ENCODE data around the gene KIF1B. TPM values are rescaled to one million over a fixed set of nuclear protein-coding genes. Genes with fewer than 3 reads are reported as not detected.

The KIF1B gene
- total and polyA plus RNA-seq, 10 donors: 1.6 to 53.5 (median 34.5) TPM

DNA sequence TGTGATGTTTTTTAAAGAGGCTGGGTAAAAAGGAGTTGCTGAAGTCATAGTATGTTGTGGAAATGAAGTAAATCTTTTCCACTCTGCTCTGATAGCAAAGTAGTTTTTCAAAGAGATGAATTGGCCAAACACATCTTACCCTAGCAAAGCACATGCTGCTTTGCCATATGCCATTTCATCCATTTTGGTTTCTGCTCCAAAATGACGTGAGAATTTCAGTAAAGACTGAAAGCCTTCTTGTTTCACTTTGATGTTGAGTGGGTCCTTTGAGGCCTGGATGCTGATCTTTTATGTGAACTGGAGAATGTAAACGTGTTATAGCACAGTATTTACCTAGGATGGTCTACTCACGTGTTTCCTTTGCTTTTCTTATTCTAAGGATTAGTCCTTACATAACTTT is 115.2 kb downstream of the KIF1B start:
- Histone ChIP-seq H3K4me1 (no peaks in the 10 kb centered on the region), H3K36me3 (peaks cover 0 to 92% (median 19%) of the 10 kb centered on the region in 6 donors), H3K27ac (peak overlapping the region in 1 of 8 donors; percentile 20), H3K4me3 (no peak overlapping the region), H3K27me3 (replicated peaks in 1 of 7) (no peaks in the 10 kb centered on the region), H3K9me3 (no peaks in the 10 kb centered on the region)
- no peak for DNase-seq
- TF ChIP-seq POLR2A (IDR thresholded peaks at IDR 0.05) (no peak), POLR2AphosphoS5 (IDR thresholded peaks at IDR 0.05) (no peak)
- TF ChIP-seq, protein P1, sequence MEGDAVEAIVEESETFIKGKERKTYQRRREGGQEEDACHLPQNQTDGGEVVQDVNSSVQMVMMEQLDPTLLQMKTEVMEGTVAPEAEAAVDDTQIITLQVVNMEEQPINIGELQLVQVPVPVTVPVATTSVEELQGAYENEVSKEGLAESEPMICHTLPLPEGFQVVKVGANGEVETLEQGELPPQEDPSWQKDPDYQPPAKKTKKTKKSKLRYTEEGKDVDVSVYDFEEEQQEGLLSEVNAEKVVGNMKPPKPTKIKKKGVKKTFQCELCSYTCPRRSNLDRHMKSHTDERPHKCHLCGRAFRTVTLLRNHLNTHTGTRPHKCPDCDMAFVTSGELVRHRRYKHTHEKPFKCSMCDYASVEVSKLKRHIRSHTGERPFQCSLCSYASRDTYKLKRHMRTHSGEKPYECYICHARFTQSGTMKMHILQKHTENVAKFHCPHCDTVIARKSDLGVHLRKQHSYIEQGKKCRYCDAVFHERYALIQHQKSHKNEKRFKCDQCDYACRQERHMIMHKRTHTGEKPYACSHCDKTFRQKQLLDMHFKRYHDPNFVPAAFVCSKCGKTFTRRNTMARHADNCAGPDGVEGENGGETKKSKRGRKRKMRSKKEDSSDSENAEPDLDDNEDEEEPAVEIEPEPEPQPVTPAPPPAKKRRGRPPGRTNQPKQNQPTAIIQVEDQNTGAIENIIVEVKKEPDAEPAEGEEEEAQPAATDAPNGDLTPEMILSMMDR (IDR thresholded peaks at IDR 0.05 in 8 of 11, conservative IDR thresholded peaks at IDR 0.05 in 3 of 11): no peak
- 76 to 89% (median 81%) methylated on average over 3 of the region's 3 CpGs for WGBS, 5 donors
- intact Hi-C loops (cut with DNase I; ENCODE audit: low total_unique reads): no loop called here

- Histone ChIP-seq H3K9me3 (no peaks in the 10 kb centered on the region), H3K4me3 (no peak overlapping the region), H3K27me3 (replicated peaks in 1 of 7) (no peaks in the 10 kb centered on the region), H3K27ac (no peak overlapping the region), H3K4me1 (no peaks in the 10 kb centered on the region), H3K36me3 (peaks cover 0 to 93% (median 19%) of the 10 kb centered on the region in 6 donors)
- no peak for DNase-seq
- TF ChIP-seq POLR2AphosphoS5 (IDR thresholded peaks at IDR 0.05) (no peak), POLR2A (IDR thresholded peaks at IDR 0.05) (no peak)
- TF ChIP-seq, protein P1 (IDR thresholded peaks at IDR 0.05 in 8 of 11, conservative IDR thresholded peaks at IDR 0.05 in 3 of 11): no peak
- intact Hi-C loops (cut with DNase I; ENCODE audit: low total_unique reads): no loop called here
- 96 to 99% (median 97%) methylated on average over 11 of the region's 11 CpGs for WGBS, 5 donors
Measured at GRCh38 chr1:10326251-10326650, 115.9 kb downstream of the KIF1B start.

DNA sequence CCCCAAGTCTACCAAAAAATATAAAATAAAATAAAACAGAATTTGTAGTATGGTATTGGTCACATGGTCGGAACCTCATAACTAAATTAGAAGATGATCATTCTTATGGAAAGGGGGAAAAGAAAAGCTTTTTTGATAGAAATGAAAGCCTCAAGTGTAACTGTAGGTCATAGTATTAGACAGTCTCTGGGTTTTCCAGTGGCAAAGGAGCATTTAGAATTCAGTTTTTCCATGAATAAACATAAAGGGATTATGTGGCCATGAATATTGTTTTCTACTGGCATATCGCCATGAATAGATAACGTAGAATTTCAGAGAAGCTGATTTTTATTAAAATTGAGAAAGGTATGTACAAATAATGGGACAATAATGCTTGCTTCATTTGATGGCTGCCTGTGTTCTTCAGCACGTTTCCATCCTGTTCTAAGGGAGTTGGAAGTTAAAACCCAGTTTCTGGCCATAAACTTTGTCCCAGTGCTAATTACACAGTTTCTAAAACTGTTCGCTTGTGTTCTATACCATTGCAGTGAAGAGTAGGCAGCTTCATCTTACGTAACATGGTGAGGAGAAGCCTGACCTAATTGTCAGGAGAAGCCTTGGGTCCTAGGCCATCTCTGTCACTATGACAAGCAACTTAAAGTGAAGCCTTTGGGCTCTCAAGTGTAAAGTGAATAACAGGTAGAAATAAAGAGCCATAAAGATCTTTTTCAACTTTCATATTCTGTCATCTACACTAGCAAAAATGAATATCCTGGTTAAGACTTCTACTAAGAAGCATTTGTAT is 118.0 kb downstream of the KIF1B start:
- intact Hi-C loops (cut with DNase I; ENCODE audit: low total_unique reads): no loop called here
- no peak for DNase-seq
- Histone ChIP-seq H3K27ac (no peak overlapping the region), H3K36me3 (peaks cover 0 to 93% (median 13%) of the 10 kb centered on the region in 6 donors), H3K27me3 (replicated peaks in 1 of 7) (no peaks in the 10 kb centered on the region), H3K4me1 (no peaks in the 10 kb centered on the region), H3K9me3 (no peaks in the 10 kb centered on the region), H3K4me3 (no peak overlapping the region)
- no peak for TF ChIP-seq POLR2A (IDR thresholded peaks at IDR 0.05)
- TF ChIP-seq, protein P1 (IDR thresholded peaks at IDR 0.05 in 8 of 11, conservative IDR thresholded peaks at IDR 0.05 in 3 of 11): no peak
- no peak for TF ChIP-seq POLR2AphosphoS5 (IDR thresholded peaks at IDR 0.05)
- 84 to 97% (median 91%) methylated on average over 6 of the region's 6 CpGs for WGBS, 5 donors

GRCh38 chr1:10337436-10337835 is 127.1 kb downstream of the KIF1B start:
- no peaks in the 10 kb centered on the region for H3K27me3 ChIP-seq (replicated peaks in 1 of 7)
- H3K36me3 ChIP-seq: peaks cover 0 to 100% (median 53%) of the 10 kb centered on the region in 6 donors
- TF ChIP-seq POLR2AphosphoS5 (IDR thresholded peaks at IDR 0.05) (no peak), POLR2A (IDR thresholded peaks at IDR 0.05) (no peak)
- TF ChIP-seq, protein P1 (IDR thresholded peaks at IDR 0.05 in 8 of 11, conservative IDR thresholded peaks at IDR 0.05 in 3 of 11): no peak
- 78 to 84% (median 82%) methylated on average over 3 of the region's 3 CpGs for WGBS, 5 donors
- H3K27ac ChIP-seq: peak overlapping the region in 3 of 8 donors; percentile 15 to 40 (median 33)
- no peak overlapping the region for H3K4me3 ChIP-seq
- H3K4me1 ChIP-seq: peaks cover 0 to 9% (median 0%) of the 10 kb centered on the region in 6 donors
- DNase-seq: no peak
- intact Hi-C loops (cut with DNase I; ENCODE audit: low total_unique reads): no loop called here
- no peaks in the 10 kb centered on the region for H3K9me3 ChIP-seq
